ENCODE measurements around the gene PPIA.

GRCh38 chr7:44752822-44753221, 43.7 kb upstream of the PPIA start:
- TF ChIP-seq CTCF (conservative IDR thresholded peaks at IDR 0.05; ENCODE audit: low read length) (no peak), EZH2phosphoT487 (IDR thresholded peaks at IDR 0.05; ENCODE audit: borderline replicate concordance, low read depth, low read length) (no peak)
